SK-N-SH (cell line): ENCODE measurements around the gene LTK. TPM values are rescaled to one million over a fixed set of nuclear protein-coding genes. Genes with fewer than 3 reads are reported as not detected.

Source experiments
- CTCF ChIA-PET: fragments of 300-600, 350-600 bp; formaldehyde crosslinking; extraction: SDS; loops from one replicate; lab custom pipeline; 2021; lab: Yijun Ruan, JAX
- POLR2A ChIA-PET: fragments of 350-600 bp; sonication (Branson Sonifier 250); formaldehyde crosslinking; extraction: SDS; loops from one replicate; lab custom pipeline; 2020; ENCODE audit warnings: antibody characterized with exemption, inconsistent platforms; lab: Yijun Ruan, JAX
- DNase-seq: peaks from one replicate; pipeline ENCODE4 v3.0.0; 2012
- H2AFZ ChIP-seq: fragments of 200-600 bp; sonication (generic); 2 replicates; pipeline ENCODE4 v1.8.1; 2016; ENCODE audit warnings: antibody characterized with exemption, mild to moderate bottlenecking, low read depth
- H3F3A ChIP-seq: fragments of 200-600 bp; sonication (generic); replicated peaks from 2 replicates; pipeline ENCODE3; 2016; ENCODE audit warnings: antibody characterized with exemption, mild to moderate bottlenecking; ENCODE audit not compliant: insufficient read depth
- H3K27ac ChIP-seq, 2 experiments: fragments of 200-500 bp in 1 of 2; fragments of 200-600 bp in 1 of 2; sonication (Bioruptor generic) in 1 of 2; sonication (generic), shearing (Covaris generic) in 1 of 2; 2 replicates each; pipeline versions ENCODE4 v1.5.1 to v1.6.1; 2014 to 2016; ENCODE audit warnings: low read depth in 2 of 2, inconsistent platforms in 1 of 2, low read length in 1 of 2, mild to moderate bottlenecking in 1 of 2, mixed read lengths in 1 of 2
- H3K27me3 ChIP-seq: fragments of 200-600 bp; sonication (generic), shearing (Covaris generic); 2 replicates; pipeline ENCODE4 v1.6.1; 2016; ENCODE audit warnings: mixed run types; ENCODE audit not compliant: insufficient read depth
- H3K36me3 ChIP-seq, 2 experiments: fragments of 200-500 bp in 1 of 2; fragments of 200-600 bp in 1 of 2; sonication (Bioruptor generic) in 1 of 2; sonication (generic) in 1 of 2; replicated peaks in 1 of 2; 2 replicates each; pipeline versions ENCODE3 to v1.5.1; 2014 to 2016; ENCODE audit warnings: low read length in 1 of 2, mild to moderate bottlenecking in 1 of 2; ENCODE audit not compliant: insufficient read depth in 2 of 2, control insufficient read depth in 1 of 2
- H3K4me1 ChIP-seq, 2 experiments: fragments of 200-500 bp in 1 of 2; fragments of 200-600 bp in 1 of 2; sonication (Bioruptor generic) in 1 of 2; sonication (generic), shearing (Covaris generic) in 1 of 2; 2 replicates each; pipeline versions ENCODE4 v1.5.1 to v1.6.1; 2014 to 2016; ENCODE audit warnings: low read depth in 1 of 2, low read length in 1 of 2, mixed run types in 1 of 2; ENCODE audit not compliant: insufficient read depth in 2 of 2, control insufficient read depth in 1 of 2
- H3K4me2 ChIP-seq: fragments of 200-600 bp; sonication (generic), shearing (Covaris generic); 2 replicates; pipeline ENCODE4 v1.6.1; 2017; ENCODE audit warnings: mixed run types
- H3K4me3 ChIP-seq, 2 experiments: fragments of 200-500 bp in 1 of 2; fragments of 200-600 bp in 1 of 2; sonication (Bioruptor generic) in 1 of 2; sonication (generic), shearing (Covaris generic) in 1 of 2; 2 replicates each; pipeline versions ENCODE4 v1.5.1 to v1.8.1; 2014 to 2016; ENCODE audit warnings: low read depth in 2 of 2, inconsistent platforms in 1 of 2, low read length in 1 of 2, mild to moderate bottlenecking in 1 of 2, mixed read lengths in 1 of 2, moderate library complexity in 1 of 2
- H3K79me2 ChIP-seq: fragments of 200-600 bp; sonication (generic); 2 replicates; pipeline ENCODE4 v1.8.1; 2017; ENCODE audit warnings: mild to moderate bottlenecking; ENCODE audit not compliant: insufficient read depth
- H3K9ac ChIP-seq: fragments of 200-600 bp; sonication (generic); 2 replicates; pipeline ENCODE4 v1.6.1; 2017; ENCODE audit warnings: mixed run types
- H3K9me2 ChIP-seq: fragments of 200-600 bp; sonication (generic); 2 replicates; pipeline ENCODE4 v1.6.1; 2017; ENCODE audit warnings: mixed run types
- H3K9me3 ChIP-seq: fragments of 200-600 bp; sonication (generic); 2 replicates; pipeline ENCODE4 v1.6.1; 2017; ENCODE audit warnings: mixed run types, mild to moderate bottlenecking, moderate library complexity
- H4K20me1 ChIP-seq: fragments of 200-600 bp; sonication (generic); 2 replicates; pipeline ENCODE4 v1.6.1; 2017; ENCODE audit warnings: mild to moderate bottlenecking, mixed run types; ENCODE audit not compliant: insufficient read depth
- RCOR1 ChIP-seq: fragments of 150-350 bp; IDR thresholded peaks from 2 replicates; pipeline ENCODE4 v1.6.1; 2017; ENCODE audit warnings: antibody characterized with exemption, low read length
- USF2 ChIP-seq: fragments of 150-350 bp; IDR thresholded peaks from 2 replicates; pipeline ENCODE4 v1.6.1; 2017; ENCODE audit warnings: antibody characterized with exemption, low read length, low read depth, borderline replicate concordance
- ZBTB33 ChIP-seq: IDR thresholded peaks from 2 replicates; pipeline ENCODE4 v1.4.0; 2012; ENCODE audit warnings: low read depth, borderline replicate concordance
- WGBS: methylation state at CpG from one replicate; pipeline ENCODE4 v1.1.6; 2017; ENCODE audit warnings: low lambda C conversion rate; 5-methylcytosine and 5-hydroxymethylcytosine counted together
- polyA plus RNA-seq, 3 experiments: library from polyadenylated mRNA; depleted of rRNA; stranded (reverse); fragments of >200 nt; gene quantifications; 2 replicates each; pipeline ENCODE4 v1.2.3, GENCODE V29; 2012

Gene LTK
- polyA plus RNA-seq, 1 of the 3 experiments (the other 2 are of a cell fraction): 0.07 TPM

- no peaks in the 10 kb centered on the region for H3K9me3 ChIP-seq
- CTCF ChIA-PET: interaction anchor here (0.6 to 1.8 kb wide), 7 partner anchors 10 to 1141 kb away, joined by 3 to 8 read pairs (median 3); no protein-coding TSS in a partner anchor
- H3K27ac ChIP-seq: no peak overlapping the region
- POLR2A ChIA-PET: interaction anchor here (0.6 to 1.2 kb wide), 4 partner anchors 12 to 36 kb away, joined by 3 to 4 read pairs (median 3); partner anchors contain the start of gene RPAP1
- no peaks in the 10 kb centered on the region for H4K20me1 ChIP-seq
- H3K9ac ChIP-seq: no peak overlapping the region
- no peaks in the 10 kb centered on the region for H3F3A ChIP-seq
- no peaks in the 10 kb centered on the region for H3K9me2 ChIP-seq
- WGBS: 86% methylated on average over 7 of the region's 7 CpGs
- H3K27me3 ChIP-seq: peaks cover 5% of the 10 kb centered on the region; the same call in 1 of the 2 replicates
- no peak for TF ChIP-seq USF2
- TF ChIP-seq, all 33 proteins: peak for 0
- peaks cover 0 to 11% of the 10 kb centered on the region in 2 experiments; a peak in 1 of 4 replicates for H3K4me1 ChIP-seq
- H3K4me3 ChIP-seq: no peak overlapping the region
- DNase-seq: no peak
- no peaks in the 10 kb centered on the region for H3K79me2 ChIP-seq
- H3K4me2 ChIP-seq: no peak overlapping the region
- no peak overlapping the region for H2AFZ ChIP-seq
- H3K36me3 ChIP-seq: no peaks in the 10 kb centered on the region
Observed at GRCh38 chr15:41507820-41508290, 5.8 kb downstream of the LTK start.

GRCh38 chr15:41506796-41507341 lies 6.8 kb downstream of the LTK start:
- WGBS: 68% methylated on average over 8 of the region's 10 CpGs
- no peak overlapping the region for H2AFZ ChIP-seq
- POLR2A ChIA-PET: interaction anchor here (0.8 to 1.2 kb wide), 2 partner anchors 13 to 37 kb away, joined by 3 read pairs; partner anchors contain the start of gene RPAP1

More at GRCh38 chr15:41506796-41507341, 6.8 kb downstream of the LTK start:
- Histone ChIP-seq H3K9me2 (no peaks in the 10 kb centered on the region), H3K4me1 (peaks cover 0 to 10% of the 10 kb centered on the region in 2 experiments; a peak in 1 of 4 replicates), H3K9ac (no peak overlapping the region), H3K27me3 (no peaks in the 10 kb centered on the region; the same call in 1 of the 2 replicates), H4K20me1 (no peaks in the 10 kb centered on the region), H3K4me2 (no peak overlapping the region), H3F3A (no peaks in the 10 kb centered on the region), H3K9me3 (no peaks in the 10 kb centered on the region), H3K79me2 (no peaks in the 10 kb centered on the region), H3K27ac (no peak overlapping the region), H3K36me3 (no peaks in the 10 kb centered on the region), H3K4me3 (no peak overlapping the region)
- TF ChIP-seq ZBTB33 (no peak), USF2 (no peak), RCOR1 (no peak)
- no peak for DNase-seq
- CTCF ChIA-PET: interaction anchor here (0.7 to 1.8 kb wide), 5 partner anchors 11 to 41 kb away, joined by 3 to 8 read pairs (median 5); partner anchors contain the start of gene ITPKA
